ENCODE results near the gene USP44. TPM values are rescaled to one million over a fixed set of nuclear protein-coding genes. Genes with fewer than 3 reads are reported as not detected.

The USP44 gene
- 0.18 TPM in 1 of 3 replicates, not detected in the others for total RNA-seq
- long read RNA-seq, partial matches to known transcripts = 0 of 1 reads
- long read RNA-seq, other reads (novel, unspliced or antisense) = 0 of 1 reads

DNA sequence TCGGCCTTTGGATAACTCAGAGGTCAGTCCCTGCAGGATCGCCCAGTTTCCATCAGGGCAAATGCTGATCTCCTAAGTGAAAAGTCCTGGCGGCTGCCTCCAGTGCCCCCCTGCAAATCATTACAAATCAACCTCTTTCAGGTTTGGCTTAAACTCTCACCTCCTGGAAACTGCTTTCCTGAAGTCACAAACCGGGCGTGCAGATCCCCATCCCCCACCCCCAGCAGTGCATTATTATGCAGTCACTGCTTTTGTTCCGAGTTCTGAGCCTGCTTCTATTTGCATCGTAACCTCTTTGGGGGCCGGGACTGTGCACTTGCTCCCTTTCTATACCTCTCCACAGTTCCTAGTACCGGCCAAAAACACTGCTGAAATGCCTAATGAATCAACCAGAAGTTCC lies at the start of gene USP44:
Gene USP44 (minus strand): TSS at position 172 of the 400 bp plus-strand sequence. CDS start 17,220 bp downstream, outside the sequence.
- peaks cover 53% of the 10 kb centered on the region for H3K27me3 Mint-ChIP-seq (ENCODE audit: low read depth)

GRCh38 chr12:95600567-95600966 lies 49.3 kb upstream of the USP44 start:
- Mint-ChIP-seq H3K4me1 (ENCODE audit: low read depth) (peaks cover 19% of the 10 kb centered on the region), H3K27me3 (ENCODE audit: low read depth) (no peaks in the 10 kb centered on the region), H3K9me3 (ENCODE audit: low read depth) (peaks cover 2% of the 10 kb centered on the region), H3K27ac (ENCODE audit: unreplicated experiment) (no peak overlapping the region), H3K4me3 (ENCODE audit: unreplicated experiment) (no peak overlapping the region), H3K36me3 (ENCODE audit: low read depth) (no peaks in the 10 kb centered on the region)
- peak; percentile 47 for DNase-seq (ENCODE audit: low spot score)
- TF ChIP-seq, protein P1, sequence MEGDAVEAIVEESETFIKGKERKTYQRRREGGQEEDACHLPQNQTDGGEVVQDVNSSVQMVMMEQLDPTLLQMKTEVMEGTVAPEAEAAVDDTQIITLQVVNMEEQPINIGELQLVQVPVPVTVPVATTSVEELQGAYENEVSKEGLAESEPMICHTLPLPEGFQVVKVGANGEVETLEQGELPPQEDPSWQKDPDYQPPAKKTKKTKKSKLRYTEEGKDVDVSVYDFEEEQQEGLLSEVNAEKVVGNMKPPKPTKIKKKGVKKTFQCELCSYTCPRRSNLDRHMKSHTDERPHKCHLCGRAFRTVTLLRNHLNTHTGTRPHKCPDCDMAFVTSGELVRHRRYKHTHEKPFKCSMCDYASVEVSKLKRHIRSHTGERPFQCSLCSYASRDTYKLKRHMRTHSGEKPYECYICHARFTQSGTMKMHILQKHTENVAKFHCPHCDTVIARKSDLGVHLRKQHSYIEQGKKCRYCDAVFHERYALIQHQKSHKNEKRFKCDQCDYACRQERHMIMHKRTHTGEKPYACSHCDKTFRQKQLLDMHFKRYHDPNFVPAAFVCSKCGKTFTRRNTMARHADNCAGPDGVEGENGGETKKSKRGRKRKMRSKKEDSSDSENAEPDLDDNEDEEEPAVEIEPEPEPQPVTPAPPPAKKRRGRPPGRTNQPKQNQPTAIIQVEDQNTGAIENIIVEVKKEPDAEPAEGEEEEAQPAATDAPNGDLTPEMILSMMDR (IDR thresholded peaks at IDR 0.05) = no peak

More for the DNA sequence above, at the start of gene USP44:
- TF ChIP-seq, protein P1 (IDR thresholded peaks at IDR 0.05) = no peak
- Mint-ChIP-seq H3K4me3 (ENCODE audit: unreplicated experiment) (no peak within 1 kb of the TSS), H3K4me1 (ENCODE audit: low read depth) (peaks cover 7% of the 10 kb centered on the region), H3K36me3 (ENCODE audit: low read depth) (peaks cover 6% of the 10 kb centered on the region), H3K9me3 (ENCODE audit: low read depth) (peaks cover 6% of the 10 kb centered on the region), H3K27ac (ENCODE audit: unreplicated experiment) (no peak within 1 kb of the TSS)
- no peak for DNase-seq (ENCODE audit: low spot score)

DNA sequence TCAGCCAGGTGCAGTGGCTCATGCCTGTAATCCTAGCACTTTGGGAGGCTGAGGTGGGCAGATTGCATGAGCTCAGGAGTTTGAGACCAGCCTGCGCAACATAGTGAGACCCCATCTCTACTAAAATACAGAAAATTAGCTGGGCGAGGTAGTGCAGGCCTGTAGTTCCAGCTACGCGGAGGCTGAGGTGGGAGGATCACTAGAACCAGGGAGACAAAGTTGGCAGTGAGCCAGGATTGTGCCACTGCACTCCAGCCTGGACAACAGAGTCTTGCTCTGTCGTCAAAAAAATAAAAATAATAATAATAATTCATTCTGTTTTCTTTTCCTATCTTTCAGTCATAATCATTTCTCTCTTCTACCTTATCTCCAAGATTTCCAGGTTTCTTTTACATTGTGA lies 48.6 kb upstream of the USP44 start:
- Mint-ChIP-seq H3K9me3 (ENCODE audit: low read depth) (no peaks in the 10 kb centered on the region), H3K4me3 (ENCODE audit: unreplicated experiment) (no peak overlapping the region), H3K4me1 (ENCODE audit: low read depth) (peaks cover 14% of the 10 kb centered on the region), H3K27me3 (ENCODE audit: low read depth) (no peaks in the 10 kb centered on the region), H3K36me3 (ENCODE audit: low read depth) (no peaks in the 10 kb centered on the region), H3K27ac (ENCODE audit: unreplicated experiment) (no peak overlapping the region)
- TF ChIP-seq, protein P1 (IDR thresholded peaks at IDR 0.05) = no peak
- peak; percentile 58 for DNase-seq (ENCODE audit: low spot score)

GRCh38 chr12:95594136-95594535 lies 42.9 kb upstream of the USP44 start:
- peaks cover 4% of the 10 kb centered on the region for H3K4me1 Mint-ChIP-seq (ENCODE audit: low read depth)
- TF ChIP-seq, protein P1 (IDR thresholded peaks at IDR 0.05) = no peak
- H3K27ac Mint-ChIP-seq (ENCODE audit: unreplicated experiment) = no peak overlapping the region
- H3K27me3 Mint-ChIP-seq (ENCODE audit: low read depth) = no peaks in the 10 kb centered on the region
- no peaks in the 10 kb centered on the region for H3K36me3 Mint-ChIP-seq (ENCODE audit: low read depth)
- no peaks in the 10 kb centered on the region for H3K9me3 Mint-ChIP-seq (ENCODE audit: low read depth)
- H3K4me3 Mint-ChIP-seq (ENCODE audit: unreplicated experiment) = no peak overlapping the region
- no peak for DNase-seq (ENCODE audit: low spot score)

DNA sequence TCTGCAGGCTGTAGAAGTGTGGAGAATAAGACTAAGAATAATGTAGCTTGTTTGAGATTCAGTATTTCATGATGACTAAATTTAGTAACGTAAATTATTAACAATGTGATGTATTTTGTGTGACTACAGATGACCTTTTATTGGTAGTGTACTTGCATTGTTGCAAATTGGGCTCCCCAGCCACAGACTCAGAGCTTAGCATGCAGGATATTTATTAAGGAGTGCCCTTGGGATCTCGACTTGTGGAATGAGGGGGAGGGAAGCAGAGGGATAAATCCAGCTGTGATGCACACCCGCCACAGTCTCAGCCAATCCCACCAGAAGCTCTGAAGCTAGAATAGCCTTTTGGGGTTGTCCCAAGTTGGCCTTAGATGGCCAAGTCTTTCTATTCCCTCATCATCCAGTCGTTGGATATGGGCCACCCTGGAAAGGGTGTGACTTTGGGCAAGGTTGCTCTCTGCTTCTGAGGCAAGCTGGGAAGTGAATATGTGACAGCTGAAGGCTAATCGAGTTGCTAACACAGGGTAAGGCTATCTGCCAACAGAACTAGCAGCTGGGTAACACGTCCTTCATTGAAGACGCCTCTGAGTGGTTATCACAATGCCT lies 42.1 kb upstream of the USP44 start:
- TF ChIP-seq, protein P1 (IDR thresholded peaks at IDR 0.05) = no peak
- H3K27ac Mint-ChIP-seq (ENCODE audit: unreplicated experiment) = no peak overlapping the region
- peaks cover 4% of the 10 kb centered on the region for H3K4me1 Mint-ChIP-seq (ENCODE audit: low read depth)
- H3K9me3 Mint-ChIP-seq (ENCODE audit: low read depth) = no peaks in the 10 kb centered on the region
- no peak for DNase-seq (ENCODE audit: low spot score)
- no peaks in the 10 kb centered on the region for H3K36me3 Mint-ChIP-seq (ENCODE audit: low read depth)
- no peak overlapping the region for H3K4me3 Mint-ChIP-seq (ENCODE audit: unreplicated experiment)
- no peaks in the 10 kb centered on the region for H3K27me3 Mint-ChIP-seq (ENCODE audit: low read depth)

Data from chondrocyte (in vitro differentiated cells).